Amniotic stem cell (primary cell): ENCODE data around the gene NPEPPS.

Experiments
- DNase-seq: peaks from one replicate; lab custom pipeline; 2025; lab: John Stamatoyannopoulos, UW

Gene NPEPPS

GRCh38 chr17:47665655-47666054 is 134.7 kb downstream of the NPEPPS start:
- DNase-seq, result no peak

- DNase-seq, result no peak
Observed at GRCh38 chr17:47669081-47669480, 138.2 kb downstream of the NPEPPS start.

- no peak for DNase-seq
Observed at GRCh38 chr17:47670064-47670463, 139.2 kb downstream of the NPEPPS start.
